ENCODE measurements around the gene JARID2.
A peak's percentile ranks its signal among the peaks of the same experiment; 100 is the strongest.

Gene JARID2

GRCh38 chr6:15380351-15380750 lies 134.5 kb downstream of the JARID2 start:
- H3K4me3 ChIP-seq = 0 out of 20 replicates have a peak overlapping the region, but pooled peaks of 2 of the 10 experiments have one; percentile 10 to 12
- H3K36me3 ChIP-seq = peaks cover 22 to 31% (median 28%) of the 10 kb centered on the region in 11 experiments
- TF ChIP-seq Cebpa-rat (IDR thresholded peaks at IDR 0.05) = no peak
- peak overlapping the region in 9 of 11 experiments; percentile 6 to 76 (median 53); a peak in 14 of 22 replicates for H3K9ac ChIP-seq
- H3K4me1 ChIP-seq = peaks cover 74 to 80% (median 77%) of the 10 kb centered on the region in 10 experiments
- peak overlapping the region in 10 of 11 experiments; percentile 9 to 88 (median 78); a peak in 20 of 22 replicates for H3K27ac ChIP-seq
- peaks cover 43 to 100% (median 74%) of the 10 kb centered on the region in 11 experiments; a peak in 18 of 22 replicates for H4K20me1 ChIP-seq
- H3K27me3 ChIP-seq = no peaks in the 10 kb centered on the region
- H3K9me3 ChIP-seq (replicated peaks in 1 of 11) = peaks cover 0 to 13% (median 6%) of the 10 kb centered on the region in 11 experiments; a peak in 6 of 22 replicates
- H3K4me2 ChIP-seq = peak overlapping the region; percentile 72 to 88 (median 79)

GRCh38 chr6:15382089-15382488 lies 136.2 kb downstream of the JARID2 start:
- peaks cover 4 to 13% (median 11%) of the 10 kb centered on the region in 11 experiments; a peak in 17 of 22 replicates for H3K36me3 ChIP-seq
- peaks cover 47 to 100% (median 75%) of the 10 kb centered on the region in 11 experiments; a peak in 18 of 22 replicates for H4K20me1 ChIP-seq
- H3K4me3 ChIP-seq = no peak overlapping the region
- H3K4me1 ChIP-seq = peaks cover 91 to 97% (median 94%) of the 10 kb centered on the region in 10 experiments
- no peak overlapping the region for H3K9ac ChIP-seq
- H3K27me3 ChIP-seq = no peaks in the 10 kb centered on the region
- H3K4me2 ChIP-seq = peak overlapping the region in 10 of 11 experiments; percentile 24 to 88 (median 80); a peak in 17 of 22 replicates
- TF ChIP-seq Cebpa-rat (IDR thresholded peaks at IDR 0.05) = no peak
- peaks cover 0 to 7% (median 4%) of the 10 kb centered on the region in 11 experiments; a peak in 4 of 22 replicates for H3K9me3 ChIP-seq (replicated peaks in 1 of 11)
- peak overlapping the region in 8 of 11 experiments; percentile 4 to 88 (median 82); a peak in 10 of 22 replicates for H3K27ac ChIP-seq

GRCh38 chr6:15382712-15383111 lies 136.8 kb downstream of the JARID2 start:
- Histone ChIP-seq H3K9ac (0 out of 22 replicates have a peak overlapping the region, but pooled peaks of 1 of the 11 experiments have one; percentile 7), H3K4me1 (peaks cover 96 to 100% (median 99%) of the 10 kb centered on the region in 10 experiments), H3K4me3 (no peak overlapping the region), H3K9me3 (replicated peaks in 1 of 11) (peaks cover 0 to under 1% (median 0%) of the 10 kb centered on the region in 11 experiments; a peak in 1 of 22 replicates), H3K4me2 (peak overlapping the region in 10 of 11 experiments; percentile 3 to 88 (median 80); a peak in 17 of 22 replicates), H3K36me3 (peaks cover 0 to 7% (median 4%) of the 10 kb centered on the region in 11 experiments; a peak in 14 of 22 replicates), H3K27ac (peak overlapping the region in 4 of 11 experiments; percentile 79 to 88 (median 85); a peak in 7 of 22 replicates), H4K20me1 (peaks cover 53 to 100% (median 75%) of the 10 kb centered on the region in 11 experiments; a peak in 18 of 22 replicates), H3K27me3 (no peaks in the 10 kb centered on the region)
- no peak for TF ChIP-seq Cebpa-rat (IDR thresholded peaks at IDR 0.05)

- Histone ChIP-seq H3K4me1 (peaks cover 91 to 100% (median 99%) of the 10 kb centered on the region in 10 experiments), H3K36me3 (no peaks in the 10 kb centered on the region), H3K4me2 (peak overlapping the region; percentile 37 to 86 (median 56)), H3K27me3 (no peaks in the 10 kb centered on the region), H4K20me1 (peaks cover 66 to 100% (median 83%) of the 10 kb centered on the region in 11 experiments; a peak in 20 of 22 replicates), H3K4me3 (no peak overlapping the region), H3K27ac (peak overlapping the region in 9 of 11 experiments; percentile 2 to 55 (median 43); a peak in 14 of 22 replicates), H3K9me3 (replicated peaks in 1 of 11) (no peaks in the 10 kb centered on the region), H3K9ac (peak overlapping the region in 7 of 11 experiments; percentile 1 to 36 (median 28); a peak in 5 of 22 replicates)
- no peak for TF ChIP-seq Cebpa-rat (IDR thresholded peaks at IDR 0.05)
Measured at GRCh38 chr6:15384901-15385300, 139.0 kb downstream of the JARID2 start.

- Histone ChIP-seq H3K4me2 (peak overlapping the region; percentile 20 to 79 (median 41); a peak in 19 of 22 replicates), H3K9ac (no peak overlapping the region), H3K4me3 (no peak overlapping the region), H3K27ac (peak overlapping the region in 4 of 11 experiments; percentile 17 to 55 (median 42); a peak in 4 of 22 replicates), H4K20me1 (peaks cover 71 to 100% (median 89%) of the 10 kb centered on the region in 11 experiments; a peak in 20 of 22 replicates), H3K9me3 (replicated peaks in 1 of 11) (no peaks in the 10 kb centered on the region), H3K4me1 (peaks cover 91 to 100% (median 99%) of the 10 kb centered on the region in 10 experiments), H3K36me3 (0 out of 22 replicates have a peak, but pooled peaks cover 0 to 1% (median 0%) of the 10 kb centered on the region in 11 experiments), H3K27me3 (no peaks in the 10 kb centered on the region)
- no peak for TF ChIP-seq Cebpa-rat (IDR thresholded peaks at IDR 0.05)
Measured at GRCh38 chr6:15385521-15385920, 139.7 kb downstream of the JARID2 start.

GRCh38 chr6:15386110-15386755 lies 140.4 kb downstream of the JARID2 start:
- TF ChIP-seq Cebpa-rat (IDR thresholded peaks at IDR 0.05) = no peak
- H3K4me1 ChIP-seq = peaks cover 91 to 100% (median 99%) of the 10 kb centered on the region in 10 experiments
- H3K27me3 ChIP-seq = no peaks in the 10 kb centered on the region
- peak overlapping the region in 2 of 11 experiments; percentile 15 to 21; a peak in 1 of 22 replicates for H3K9ac ChIP-seq
- H3K27ac ChIP-seq = peak overlapping the region in 5 of 11 experiments; percentile 17 to 46 (median 37); a peak in 10 of 22 replicates
- peaks cover 0 to 8% (median 0%) of the 10 kb centered on the region in 11 experiments; a peak in 2 of 22 replicates for H3K36me3 ChIP-seq
- H3K9me3 ChIP-seq (replicated peaks in 1 of 11) = no peaks in the 10 kb centered on the region
- H3K4me3 ChIP-seq = no peak overlapping the region
- peaks cover 78 to 100% (median 96%) of the 10 kb centered on the region in 11 experiments; a peak in 20 of 22 replicates for H4K20me1 ChIP-seq
- H3K4me2 ChIP-seq = peak overlapping the region in 9 of 11 experiments; percentile 20 to 79 (median 49); a peak in 17 of 22 replicates

GRCh38 chr6:15386756-15387112 lies 140.9 kb downstream of the JARID2 start:
- Histone ChIP-seq H3K4me1 (peaks cover 91 to 100% (median 99%) of the 10 kb centered on the region in 10 experiments), H3K9me3 (replicated peaks in 1 of 11) (no peaks in the 10 kb centered on the region), H4K20me1 (peaks cover 83 to 100% (median 98%) of the 10 kb centered on the region in 11 experiments; a peak in 20 of 22 replicates), H3K4me3 (no peak overlapping the region), H3K27me3 (no peaks in the 10 kb centered on the region), H3K27ac (peak overlapping the region in 5 of 11 experiments; percentile 17 to 54 (median 45); a peak in 8 of 22 replicates), H3K36me3 (peaks cover 0 to 12% (median 0%) of the 10 kb centered on the region in 11 experiments; a peak in 2 of 22 replicates), H3K4me2 (peak overlapping the region; percentile 2 to 79 (median 41); a peak in 17 of 22 replicates), H3K9ac (peak overlapping the region in 2 of 11 experiments; percentile 15 to 22; a peak in 2 of 22 replicates)
- TF ChIP-seq Cebpa-rat (IDR thresholded peaks at IDR 0.05) = no peak

- peak overlapping the region; percentile 2 to 79 (median 41); a peak in 17 of 22 replicates for H3K4me2 ChIP-seq
- no peaks in the 10 kb centered on the region for H3K9me3 ChIP-seq (replicated peaks in 1 of 11)
- H3K27me3 ChIP-seq = no peaks in the 10 kb centered on the region
- peaks cover 84 to 100% (median 98%) of the 10 kb centered on the region in 11 experiments; a peak in 20 of 22 replicates for H4K20me1 ChIP-seq
- H3K4me1 ChIP-seq = peaks cover 91 to 100% (median 99%) of the 10 kb centered on the region in 10 experiments
- TF ChIP-seq Cebpa-rat (IDR thresholded peaks at IDR 0.05) = no peak
- H3K27ac ChIP-seq = peak overlapping the region in 6 of 11 experiments; percentile 8 to 54 (median 41); a peak in 9 of 22 replicates
- H3K4me3 ChIP-seq = no peak overlapping the region
- peaks cover 0 to 12% (median 0%) of the 10 kb centered on the region in 11 experiments; a peak in 2 of 22 replicates for H3K36me3 ChIP-seq
- peak overlapping the region in 4 of 11 experiments; percentile 15 to 23 (median 19); a peak in 2 of 22 replicates for H3K9ac ChIP-seq
Measured at GRCh38 chr6:15387118-15387517, 141.2 kb downstream of the JARID2 start.

Measured in BLaER1 treated with 17β-estradiol and CSF1 and Interleukin-3, amounts not matched to agents 10 nM and 100 nM (cell line).